OCI-LY3 (cell line): ENCODE data around the gene COP1.

Experiments used
- H2AFZ ChIP-seq: fragments of 200-600, 300-600 bp; shearing (Covaris generic); 2 replicates; pipeline ENCODE4 v1.6.0; 2014; ENCODE audit warnings: antibody characterized with exemption, low read depth, low read length
- H3K27ac ChIP-seq: fragments of 200-600, 300-600 bp; sonication (generic); 2 replicates; pipeline ENCODE4 v1.5.1; 2014; ENCODE audit warnings: mild to moderate bottlenecking, low read length, moderate library complexity, mixed read lengths
- H3K27me3 ChIP-seq: fragments of 200-600, 300-600 bp; sonication (generic); 2 replicates; pipeline ENCODE4 v1.6.1; 2014; ENCODE audit warnings: low read depth, low read length, mixed read lengths
- H3K36me3 ChIP-seq: fragments of 200-600, 300-600 bp; sonication (generic); replicated peaks from 2 replicates; pipeline ENCODE3; 2014; ENCODE audit warnings: low read depth, low read length, mixed read lengths
- H3K4me1 ChIP-seq: fragments of 300-600, 200-600 bp; sonication (generic); 2 replicates; pipeline ENCODE4 v1.6.1; 2014; ENCODE audit warnings: low read length, mixed read lengths
- H3K4me2 ChIP-seq: fragments of 200-600, 300-600 bp; sonication (generic); 2 replicates; pipeline ENCODE4 v1.6.1; 2014; ENCODE audit warnings: low read length, mixed read lengths
- H3K4me3 ChIP-seq: fragments of 300-600, 200-600 bp; sonication (generic); 2 replicates; pipeline ENCODE4 v1.5.1; 2014; ENCODE audit warnings: antibody characterized with exemption, mild to moderate bottlenecking, low read length, moderate library complexity
- H3K79me2 ChIP-seq: fragments of 300-600, 200-600 bp; shearing (Covaris generic); 2 replicates; pipeline ENCODE4 v1.6.1; 2014; ENCODE audit warnings: mild to moderate bottlenecking, low read length, mixed read lengths
- H3K9ac ChIP-seq: fragments of 300-600, 200-600 bp; shearing (Covaris generic); 2 replicates; pipeline ENCODE4 v1.6.0; 2014; ENCODE audit warnings: mild to moderate bottlenecking, low read length, moderate library complexity
- H3K9me3 ChIP-seq: fragments of 200-600, 300-600 bp; shearing (Covaris generic); 2 replicates; pipeline ENCODE4 v1.6.1; 2014; ENCODE audit warnings: low read length, mixed read lengths; ENCODE audit not compliant: insufficient read depth
- H4K20me1 ChIP-seq: fragments of 200-600, 300-600 bp; sonication (generic); 2 replicates; pipeline ENCODE4 v1.6.1; 2016; ENCODE audit warnings: low read length, mixed read lengths; ENCODE audit not compliant: insufficient read depth
- EZH2phosphoT487 ChIP-seq: fragments of 200-600 bp; shearing (Covaris generic); IDR thresholded peaks from 2 replicates; pipeline ENCODE4 v1.6.1; 2018; ENCODE audit warnings: antibody characterized with exemption, mixed run types, low read depth
- TF ChIP-seq, protein P1 (sequence below): fragments of 200-600, 300-600 bp; sonication (generic); IDR thresholded peaks from 2 replicates; pipeline ENCODE4 v1.5.1; 2014; ENCODE audit warnings: antibody characterized with exemption, low read length, low read depth

The COP1 gene

DNA sequence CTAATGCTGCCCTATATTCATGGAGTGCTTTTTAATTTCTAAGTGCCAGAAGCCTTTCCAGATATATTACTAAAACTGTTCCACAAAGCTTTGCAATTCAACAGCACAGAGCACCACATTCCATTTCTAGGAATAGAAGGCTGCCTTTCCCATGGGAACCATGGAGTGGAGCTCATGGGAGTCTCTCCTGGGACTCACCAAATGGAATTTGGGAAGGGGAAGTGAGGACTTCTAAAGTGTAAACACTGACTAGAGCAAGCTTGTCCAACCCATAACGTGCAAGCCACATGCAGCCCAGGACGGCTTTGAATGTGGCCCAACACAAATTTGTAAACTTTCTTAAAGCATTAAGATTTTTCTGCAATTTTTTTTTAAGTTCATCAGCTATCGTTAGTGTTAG lies 273.3 kb downstream of the COP1 start:
- H3K4me3 ChIP-seq = no peak overlapping the region
- H4K20me1 ChIP-seq = no peaks in the 10 kb centered on the region
- H3K9ac ChIP-seq = no peak overlapping the region
- H3K27me3 ChIP-seq = no peaks in the 10 kb centered on the region
- H2AFZ ChIP-seq = no peak overlapping the region
- H3K9me3 ChIP-seq = no peaks in the 10 kb centered on the region
- no peaks in the 10 kb centered on the region for H3K4me1 ChIP-seq
- TF ChIP-seq EZH2phosphoT487 = no peak
- TF ChIP-seq, protein P1, sequence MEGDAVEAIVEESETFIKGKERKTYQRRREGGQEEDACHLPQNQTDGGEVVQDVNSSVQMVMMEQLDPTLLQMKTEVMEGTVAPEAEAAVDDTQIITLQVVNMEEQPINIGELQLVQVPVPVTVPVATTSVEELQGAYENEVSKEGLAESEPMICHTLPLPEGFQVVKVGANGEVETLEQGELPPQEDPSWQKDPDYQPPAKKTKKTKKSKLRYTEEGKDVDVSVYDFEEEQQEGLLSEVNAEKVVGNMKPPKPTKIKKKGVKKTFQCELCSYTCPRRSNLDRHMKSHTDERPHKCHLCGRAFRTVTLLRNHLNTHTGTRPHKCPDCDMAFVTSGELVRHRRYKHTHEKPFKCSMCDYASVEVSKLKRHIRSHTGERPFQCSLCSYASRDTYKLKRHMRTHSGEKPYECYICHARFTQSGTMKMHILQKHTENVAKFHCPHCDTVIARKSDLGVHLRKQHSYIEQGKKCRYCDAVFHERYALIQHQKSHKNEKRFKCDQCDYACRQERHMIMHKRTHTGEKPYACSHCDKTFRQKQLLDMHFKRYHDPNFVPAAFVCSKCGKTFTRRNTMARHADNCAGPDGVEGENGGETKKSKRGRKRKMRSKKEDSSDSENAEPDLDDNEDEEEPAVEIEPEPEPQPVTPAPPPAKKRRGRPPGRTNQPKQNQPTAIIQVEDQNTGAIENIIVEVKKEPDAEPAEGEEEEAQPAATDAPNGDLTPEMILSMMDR = no peak
- no peak overlapping the region for H3K27ac ChIP-seq
- no peak overlapping the region for H3K4me2 ChIP-seq
- no peaks in the 10 kb centered on the region for H3K79me2 ChIP-seq
- peaks cover under 1% of the 10 kb centered on the region for H3K36me3 ChIP-seq

DNA sequence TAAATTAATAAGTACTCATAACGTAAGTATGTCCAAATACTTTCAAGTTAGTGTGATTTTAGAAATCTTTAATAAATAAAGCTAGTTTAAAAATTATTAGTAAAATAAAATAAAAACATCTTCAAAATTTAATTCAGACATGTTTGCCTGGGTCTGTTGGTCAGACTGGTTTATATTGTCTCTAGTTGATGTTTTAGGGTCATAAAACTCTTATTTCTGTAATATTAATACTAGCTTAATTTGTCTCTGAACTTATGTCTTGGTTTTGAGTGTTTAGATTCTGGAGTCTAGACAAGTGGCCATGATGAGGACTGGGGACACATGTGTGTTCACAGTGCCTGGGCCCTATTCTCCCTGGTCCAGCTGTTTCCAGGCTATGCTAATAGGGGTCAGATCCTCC lies 279.1 kb downstream of the COP1 start:
- peaks cover 3% of the 10 kb centered on the region for H3K36me3 ChIP-seq
- no peak overlapping the region for H3K4me3 ChIP-seq
- no peak overlapping the region for H3K27ac ChIP-seq
- H4K20me1 ChIP-seq = no peaks in the 10 kb centered on the region
- no peaks in the 10 kb centered on the region for H3K79me2 ChIP-seq
- no peak overlapping the region for H3K4me2 ChIP-seq
- no peaks in the 10 kb centered on the region; the same call in 1 of the 2 replicates for H3K9me3 ChIP-seq
- H3K4me1 ChIP-seq = no peaks in the 10 kb centered on the region
- H3K9ac ChIP-seq = no peak overlapping the region
- no peak overlapping the region for H2AFZ ChIP-seq
- TF ChIP-seq, protein P1 = no peak
- no peak for TF ChIP-seq EZH2phosphoT487
- no peaks in the 10 kb centered on the region for H3K27me3 ChIP-seq

DNA sequence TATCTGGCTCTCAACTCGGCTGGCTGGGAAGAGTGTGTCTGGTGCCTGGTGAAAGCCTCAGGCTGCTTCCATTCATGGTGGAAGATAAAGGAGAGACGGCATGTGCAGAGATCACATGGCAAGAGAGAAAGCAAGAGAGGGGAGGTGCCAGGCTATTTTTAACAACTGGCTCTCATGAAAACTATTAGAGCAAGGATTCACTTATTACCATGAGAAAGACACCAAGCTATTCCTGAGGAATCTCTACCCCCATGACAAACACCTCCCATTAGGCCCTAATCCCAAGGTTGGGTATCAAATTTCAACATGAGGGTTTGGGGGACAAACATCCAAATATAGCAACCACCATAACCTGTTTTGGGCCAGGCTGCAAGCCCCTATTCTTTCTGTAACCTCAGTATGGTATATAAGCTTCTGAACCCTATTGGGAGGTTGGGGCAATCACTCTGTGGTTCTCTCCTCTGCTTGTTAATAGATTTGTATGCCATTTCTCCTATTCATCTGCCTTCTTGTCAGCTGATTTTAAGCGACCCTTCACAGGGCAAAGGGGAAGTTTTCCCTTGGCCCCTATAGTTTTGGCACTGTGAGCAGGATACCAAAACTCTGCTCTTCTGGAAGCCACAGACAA lies 284.7 kb downstream of the COP1 start:
- no peaks in the 10 kb centered on the region for H3K27me3 ChIP-seq
- H3K4me3 ChIP-seq = no peak overlapping the region
- no peak overlapping the region for H3K27ac ChIP-seq
- peaks cover 3% of the 10 kb centered on the region for H3K36me3 ChIP-seq
- H3K79me2 ChIP-seq = no peaks in the 10 kb centered on the region
- H3K4me2 ChIP-seq = no peak overlapping the region
- TF ChIP-seq EZH2phosphoT487 = no peak
- TF ChIP-seq, protein P1 = no peak
- H3K4me1 ChIP-seq = peaks cover 7% of the 10 kb centered on the region
- H4K20me1 ChIP-seq = no peaks in the 10 kb centered on the region
- no peak overlapping the region for H2AFZ ChIP-seq
- H3K9me3 ChIP-seq = no peaks in the 10 kb centered on the region
- no peak overlapping the region for H3K9ac ChIP-seq

DNA sequence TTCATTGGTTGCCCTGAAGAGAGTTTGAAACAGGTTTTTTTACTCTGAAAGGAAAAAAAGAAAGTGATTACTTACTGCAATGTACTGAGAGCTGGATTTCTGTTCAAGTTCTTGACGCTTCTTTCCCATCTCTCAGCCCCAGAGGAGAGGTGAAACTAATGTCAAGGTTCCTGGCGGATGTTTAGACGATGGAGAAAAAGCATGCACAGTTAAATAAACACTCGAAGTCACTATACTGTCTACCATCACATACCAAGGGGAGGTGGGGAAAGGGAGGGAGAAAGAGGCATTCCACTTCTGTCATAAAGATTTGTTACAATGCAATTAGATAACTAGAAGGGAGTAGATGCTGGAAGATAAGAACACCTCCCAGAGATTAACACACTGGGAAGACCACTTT lies 286.7 kb downstream of the COP1 start:
- Histone ChIP-seq H4K20me1 (no peaks in the 10 kb centered on the region), H3K4me1 (peaks cover 7% of the 10 kb centered on the region), H2AFZ (no peak overlapping the region), H3K27me3 (no peaks in the 10 kb centered on the region), H3K27ac (no peak overlapping the region), H3K9me3 (no peaks in the 10 kb centered on the region), H3K4me2 (no peak overlapping the region), H3K79me2 (no peaks in the 10 kb centered on the region), H3K36me3 (no peaks in the 10 kb centered on the region), H3K4me3 (no peak overlapping the region), H3K9ac (no peak overlapping the region)
- no peak for TF ChIP-seq EZH2phosphoT487
- TF ChIP-seq, protein P1 = no peak
